Right renal cortex interstitium (tissue), 3 donors: ENCODE measurements around the gene ADAMTSL2. TPM values are rescaled to one million over a fixed set of nuclear protein-coding genes. Genes with fewer than 3 reads are reported as not detected.

Experiments used
- DNase-seq, 3 donors: peaks; one replicate each; pipeline ENCODE4 v3.0.0-alpha.2; 2013; ENCODE audit warnings: low read depth in 3 of 3, low spot score in 2 of 3
- polyA plus RNA-seq, 3 donors: library from polyadenylated mRNA; unstranded; fragments of 120-200 nt; gene quantifications; one replicate each; pipeline ENCODE4 v1.2.1, GENCODE V29; 2013; ENCODE audit not compliant: insufficient read length in 3 of 3

ADAMTSL2 gene
- polyA plus RNA-seq, 3 donors, result 1.3 to 1.4 (median 1.3) TPM

DNA sequence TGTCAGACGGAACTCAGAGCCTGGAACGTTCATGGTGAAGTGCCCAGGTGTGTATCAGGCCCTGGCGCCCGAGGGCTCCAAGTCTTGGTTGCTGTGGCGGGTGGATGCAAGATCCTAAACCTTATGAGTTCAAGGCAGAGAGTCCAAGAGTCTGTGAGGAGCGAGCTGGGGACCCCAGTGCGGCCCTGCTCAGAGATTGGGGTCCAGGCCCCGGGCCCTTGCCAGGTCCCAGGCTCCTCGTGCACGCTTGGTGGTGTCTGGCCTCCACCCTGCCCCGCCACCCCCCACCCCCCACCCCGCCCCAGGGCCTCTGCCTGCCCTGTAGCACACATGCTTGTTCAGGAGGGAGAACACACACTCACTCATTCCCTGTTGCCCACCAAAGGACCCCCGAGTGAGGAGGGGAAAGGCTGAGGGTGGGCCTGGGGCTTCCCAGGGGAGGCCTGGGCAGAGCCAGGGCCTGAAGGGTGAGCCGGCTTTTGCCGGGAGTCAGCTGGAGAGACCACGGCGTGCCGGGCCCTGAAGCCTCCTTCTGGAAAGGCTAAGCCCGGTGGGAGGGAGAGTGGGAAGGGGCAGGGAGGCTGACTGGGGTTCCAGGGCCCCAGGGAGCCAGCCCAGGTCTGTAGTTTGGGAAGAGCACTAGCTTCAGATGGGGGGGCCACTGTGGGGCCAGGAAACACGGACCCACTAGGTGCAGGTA, 37.5 kb downstream of the ADAMTSL2 start:
- no peak for DNase-seq

DNA sequence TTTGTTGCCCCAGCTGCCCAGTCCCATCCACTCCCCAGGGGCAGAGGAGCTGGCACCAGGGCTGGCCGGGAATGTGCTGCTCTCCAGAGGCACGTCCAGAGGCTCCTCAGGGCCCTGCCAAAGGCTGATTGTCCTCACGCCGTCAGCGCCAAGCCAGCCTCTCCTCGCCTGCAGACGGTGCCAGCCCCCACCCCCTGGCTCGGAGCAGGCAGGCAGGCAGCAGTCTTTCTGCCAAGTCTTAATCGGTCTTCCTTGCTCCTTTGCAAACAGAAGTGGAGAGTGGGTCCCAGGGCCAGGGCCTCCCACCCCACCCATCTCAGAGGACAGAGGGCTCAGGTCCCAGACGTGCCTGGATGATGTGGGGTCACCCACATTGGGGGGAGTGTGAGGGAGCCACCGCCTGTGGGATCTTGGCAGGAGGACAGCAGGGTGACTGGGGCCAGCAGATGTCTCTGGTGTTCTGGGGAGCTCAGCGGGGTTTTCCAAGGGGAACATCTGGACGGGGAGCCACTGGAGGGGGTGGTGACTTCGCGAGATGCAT, 38.4 kb downstream of the ADAMTSL2 start:
- no peak for DNase-seq

DNA sequence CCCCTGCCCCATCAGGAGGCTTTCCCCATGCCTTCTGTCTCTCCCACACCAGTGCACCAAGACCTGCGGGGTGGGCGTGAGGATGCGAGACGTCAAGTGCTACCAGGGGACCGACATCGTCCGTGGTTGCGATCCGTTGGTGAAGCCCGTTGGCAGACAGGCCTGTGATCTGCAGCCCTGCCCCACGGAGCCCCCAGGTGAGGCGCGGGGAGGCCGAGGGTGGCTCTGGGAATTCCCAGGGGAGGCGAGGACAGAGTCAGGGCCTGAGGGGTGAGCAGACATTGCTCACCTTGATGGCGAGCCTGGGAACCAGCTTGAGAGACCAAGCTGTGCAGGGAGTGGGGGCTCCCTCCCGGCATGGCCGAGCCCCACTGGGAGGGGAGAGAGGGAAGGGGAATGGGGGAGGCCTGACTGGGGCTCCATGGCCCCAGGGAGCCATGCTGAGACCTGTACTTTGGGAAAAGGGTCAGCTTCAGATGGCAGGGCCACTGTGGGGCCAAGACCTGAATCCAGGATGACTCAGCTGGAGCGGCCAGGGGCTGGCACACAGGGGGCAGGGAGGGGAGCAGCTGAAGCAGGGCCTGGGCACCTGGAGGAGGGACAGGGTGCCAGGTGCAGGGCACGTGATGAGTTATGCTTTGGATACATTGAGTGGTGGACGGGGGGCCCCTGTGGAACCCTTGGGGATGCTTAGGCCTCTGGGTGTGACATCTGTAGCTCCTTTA, 39.4 kb downstream of the ADAMTSL2 start:
- no peak for DNase-seq

DNA sequence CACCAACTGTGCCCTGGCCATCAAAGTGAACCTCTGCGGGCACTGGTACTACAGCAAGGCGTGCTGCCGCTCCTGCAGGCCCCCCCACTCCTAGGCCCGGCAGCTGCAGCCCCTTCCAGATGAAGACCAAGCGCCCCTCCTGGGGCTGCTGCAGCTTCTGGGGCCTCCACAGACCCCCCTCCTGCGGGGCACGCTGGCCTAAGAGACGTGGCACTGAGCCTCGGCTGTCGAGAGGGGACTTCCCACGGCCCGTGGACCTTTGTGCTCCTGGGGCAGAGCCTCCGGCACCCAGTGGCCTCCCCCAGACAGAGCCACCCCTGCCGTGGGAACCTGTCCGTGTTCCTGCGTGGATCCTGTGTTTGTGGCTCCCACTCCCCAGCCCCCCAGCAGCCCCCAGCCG, 40.3 kb downstream of the ADAMTSL2 start:
- DNase-seq, result no peak

DNA sequence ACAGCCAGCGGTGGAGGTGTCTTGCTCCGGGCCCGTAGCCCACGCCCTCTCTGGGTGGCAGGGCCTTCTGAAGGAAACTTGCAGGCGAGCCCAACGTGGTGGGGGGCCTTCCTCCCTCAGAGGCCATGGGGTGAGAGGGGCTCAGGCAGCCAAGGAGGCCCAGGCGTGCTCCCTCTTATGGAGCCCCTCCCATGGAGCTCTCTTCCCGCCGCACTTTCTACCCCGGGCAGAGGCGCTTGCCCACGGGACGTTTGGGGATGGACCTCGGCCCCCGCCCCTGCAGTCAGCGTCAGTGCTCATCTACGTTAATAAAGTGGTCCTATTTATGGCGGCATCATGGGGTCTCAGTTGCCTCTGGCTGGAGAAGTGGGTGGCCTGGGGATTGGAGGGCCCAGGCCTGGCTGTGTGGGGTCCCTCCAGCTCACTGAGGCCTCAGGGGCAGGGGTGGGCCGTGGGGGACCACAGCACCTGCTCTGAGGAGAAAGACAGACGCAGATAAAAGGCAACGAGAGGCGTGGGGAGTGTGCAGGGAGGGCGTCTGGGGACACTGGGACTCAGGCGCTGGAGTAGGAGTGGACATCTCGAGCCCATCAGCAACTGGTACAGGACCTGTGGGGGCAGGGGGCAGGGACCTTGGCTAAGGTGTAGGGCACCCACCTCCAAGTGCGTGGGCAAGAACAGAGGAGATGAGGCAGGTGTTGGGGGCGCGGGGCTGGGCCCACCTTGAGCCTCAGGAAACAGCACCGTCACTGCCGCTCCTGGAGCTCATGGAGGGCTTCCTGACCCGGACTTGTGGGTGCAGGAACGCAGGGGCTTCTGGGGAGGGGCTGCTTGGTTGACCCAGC, 40.9 kb downstream of the ADAMTSL2 start:
- no peak for DNase-seq

DNA sequence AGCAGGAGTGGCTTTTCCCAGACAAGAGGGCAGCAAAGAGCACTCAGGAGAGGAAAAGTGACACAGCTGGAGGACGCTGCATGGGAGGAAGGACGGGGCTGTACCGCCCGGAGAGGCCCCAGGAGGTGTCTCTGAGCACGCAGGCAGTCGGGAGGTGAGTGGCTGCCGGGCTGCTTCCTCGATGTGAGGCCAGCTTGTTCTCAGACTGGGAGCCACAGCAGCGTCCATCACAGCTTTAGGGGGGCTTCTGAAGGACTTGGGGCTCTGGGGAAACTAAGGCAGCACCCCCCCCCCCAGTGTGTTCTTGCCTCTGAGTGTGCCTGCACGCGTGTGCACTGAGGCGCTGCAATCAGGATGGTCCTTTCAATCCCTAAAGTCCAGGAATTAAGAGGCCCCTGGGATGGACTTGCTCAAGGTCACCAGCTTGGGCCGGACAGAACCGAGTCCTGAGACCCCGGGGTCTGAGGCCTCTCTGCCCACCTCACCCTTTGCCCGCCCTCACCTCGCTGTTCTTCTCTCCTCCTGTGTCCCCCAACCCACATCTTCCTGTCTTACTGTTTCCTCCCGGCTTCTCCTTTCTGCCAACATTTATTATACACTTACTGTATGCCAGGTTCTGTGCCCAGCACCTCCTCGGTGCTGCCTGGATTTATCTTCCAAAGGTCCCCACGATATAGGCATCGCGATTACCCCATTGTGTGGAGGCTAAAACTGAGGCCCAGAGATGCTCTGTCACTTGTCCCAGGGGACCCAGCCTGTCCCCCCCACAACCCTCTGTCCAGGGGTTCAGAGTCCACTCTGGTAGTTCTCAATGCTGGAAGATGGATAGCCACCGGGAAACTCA, 41.7 kb downstream of the ADAMTSL2 start:
- no peak for DNase-seq

DNA sequence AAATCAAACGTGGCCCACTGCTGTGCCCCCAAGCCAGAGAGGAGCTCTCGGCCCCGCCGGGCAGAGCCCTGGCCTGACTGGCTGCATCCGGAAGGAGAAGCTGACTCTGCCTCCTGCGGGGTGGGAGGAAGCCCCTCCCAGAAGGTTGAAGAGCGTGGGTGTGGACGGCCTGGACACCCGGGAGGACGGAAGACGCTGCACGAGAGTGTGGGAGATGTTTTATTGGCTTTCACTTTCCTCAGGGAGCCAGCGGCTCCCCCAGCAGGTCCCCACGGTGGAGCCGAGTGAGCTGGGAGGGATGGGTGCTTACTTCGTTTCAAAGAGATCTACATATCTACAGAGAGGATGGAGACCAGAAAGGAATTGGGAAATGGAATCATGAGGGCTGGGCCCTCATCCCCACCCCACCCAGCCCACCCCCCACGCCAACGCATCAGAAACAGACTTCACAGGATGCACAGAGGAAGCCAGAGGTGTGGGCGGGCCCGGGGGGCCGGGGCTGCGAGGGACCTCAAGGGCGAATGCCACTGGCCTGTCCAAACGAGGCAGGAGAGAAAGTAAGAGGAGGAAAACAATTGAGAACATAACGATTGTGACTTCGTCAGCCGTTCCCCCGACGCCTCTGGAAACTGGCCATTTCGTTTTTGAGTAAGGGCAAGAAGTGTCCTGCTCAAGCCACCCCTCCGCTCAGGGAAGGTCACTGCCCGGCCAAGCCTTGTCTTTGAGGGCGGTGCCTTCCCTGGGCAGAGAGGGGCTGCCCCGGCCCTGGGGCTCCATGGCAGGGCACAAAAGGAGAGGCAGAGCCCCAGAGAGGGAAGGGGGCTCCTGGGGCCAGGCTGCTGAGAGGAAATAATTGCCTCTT, 42.6 kb downstream of the ADAMTSL2 start:
- no peak for DNase-seq

DNA sequence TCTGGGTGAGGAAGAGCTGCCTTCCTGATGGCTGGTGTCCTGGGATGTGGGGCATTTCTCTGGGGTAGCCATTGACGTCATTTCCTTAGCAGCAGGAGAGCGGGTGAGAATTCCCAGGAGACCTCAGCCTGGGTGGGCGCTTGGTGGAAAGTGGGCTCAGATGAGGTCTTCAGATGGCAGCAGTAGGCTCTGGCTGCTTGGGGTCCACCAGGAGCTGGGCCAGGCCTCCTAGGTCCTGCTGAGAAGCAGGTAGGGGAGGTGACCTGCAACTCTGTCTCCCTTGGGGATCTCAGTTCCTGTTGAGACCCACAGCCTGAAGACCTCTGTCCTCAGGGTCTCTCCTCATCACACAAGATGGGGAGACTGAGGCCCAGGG, 43.2 kb downstream of the ADAMTSL2 start:
- no peak for DNase-seq

DNA sequence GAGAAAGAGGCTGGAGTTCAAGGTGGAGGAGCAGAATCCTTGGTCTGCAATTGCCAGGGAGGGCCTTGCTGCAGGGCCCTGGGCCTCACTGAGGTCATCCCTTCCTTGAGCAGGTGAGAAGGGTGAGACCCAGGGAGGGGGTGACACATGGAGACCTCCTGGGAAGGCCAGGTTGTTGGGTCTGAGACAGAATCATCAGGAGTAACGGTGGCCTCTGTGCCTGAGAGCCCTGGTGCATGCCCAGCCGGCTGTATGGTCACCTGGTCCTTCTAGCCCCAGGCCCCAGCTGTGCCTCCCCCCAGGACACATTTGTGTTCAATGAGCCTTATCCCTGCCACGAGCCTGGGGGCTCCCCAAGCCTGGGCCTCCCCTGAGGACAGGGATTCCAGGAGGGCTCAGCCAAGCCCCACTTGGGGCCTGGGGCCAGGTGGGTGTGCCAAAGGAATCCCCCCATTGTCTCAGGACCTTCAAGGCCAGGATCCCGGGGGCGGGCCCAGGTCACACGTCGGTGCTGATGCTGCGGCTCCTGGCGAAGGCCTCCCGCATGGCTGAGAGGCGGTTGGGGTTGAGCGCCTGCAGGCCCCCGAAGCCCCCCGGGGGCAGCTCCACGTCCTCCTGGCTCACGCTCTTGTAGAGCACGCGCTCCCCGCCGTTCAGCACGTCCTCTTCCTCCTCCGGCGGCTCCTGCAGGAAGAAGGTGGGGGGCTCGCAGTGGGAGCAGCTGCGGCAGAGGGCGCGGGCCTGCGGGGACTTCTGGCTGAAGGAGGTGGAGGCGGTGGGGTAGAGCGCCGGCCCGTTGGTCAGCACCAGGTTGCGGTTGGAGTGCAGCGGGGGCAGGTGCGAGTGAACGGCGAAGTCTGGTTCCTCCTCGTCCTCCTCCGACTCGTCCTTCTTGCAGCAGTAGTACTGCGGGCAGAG, 44.3 kb downstream of the ADAMTSL2 start:
- DNase-seq, result no peak

DNA sequence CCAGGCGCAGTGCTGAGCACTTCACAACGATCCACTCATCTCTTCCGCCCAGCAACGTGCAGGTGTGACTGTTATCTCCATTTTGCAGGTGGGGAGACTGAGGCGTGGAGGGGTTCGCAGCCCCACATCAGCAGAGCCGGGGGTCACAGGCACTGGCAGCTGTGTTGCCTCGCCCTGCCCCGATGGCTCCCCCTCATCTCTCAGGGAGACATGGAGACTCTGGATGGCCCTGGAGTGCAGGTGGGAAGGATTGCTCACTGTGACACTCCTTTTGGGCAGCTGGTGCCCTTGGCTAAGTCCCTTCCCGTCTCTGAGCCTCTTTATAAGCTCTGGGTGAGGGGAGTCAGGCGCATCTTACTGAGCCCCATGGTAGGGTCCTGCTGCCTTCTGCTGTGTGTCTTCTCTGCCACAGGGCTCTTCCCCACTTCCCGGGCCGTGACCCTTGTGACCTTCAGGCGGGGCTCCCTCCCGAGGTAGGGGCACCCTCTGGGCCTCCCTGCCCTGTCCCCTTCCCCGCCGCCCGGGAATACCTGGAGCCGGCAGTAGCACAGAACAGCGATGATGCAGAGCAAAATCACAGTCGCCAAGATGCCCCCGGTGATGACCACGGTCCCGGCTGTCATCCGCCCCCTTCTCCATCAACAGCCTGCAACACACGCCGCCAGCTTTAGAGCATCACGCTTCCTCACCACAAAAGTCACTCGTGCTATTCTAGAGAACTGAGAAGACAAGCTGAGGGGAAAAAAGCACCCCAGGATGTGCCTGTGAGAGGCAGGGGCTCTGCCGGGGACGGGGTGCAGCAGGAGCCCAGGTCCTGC, 45.3 kb downstream of the ADAMTSL2 start:
- DNase-seq, result no peak

DNA sequence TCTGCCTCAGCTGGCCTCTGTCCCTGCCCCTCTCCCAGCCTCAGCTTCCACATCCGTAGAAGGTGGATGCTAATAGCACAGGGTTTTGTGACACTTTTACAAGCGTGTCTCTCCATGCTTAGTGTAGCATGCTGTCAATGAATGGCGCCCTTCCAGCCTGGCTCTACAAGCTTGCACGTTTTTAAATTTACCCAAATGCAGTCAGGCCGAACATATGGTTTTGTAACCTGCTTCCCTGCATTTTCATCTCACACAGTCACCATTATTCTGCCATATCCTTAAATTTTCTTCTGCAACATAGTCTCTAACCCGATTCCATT, 45.9 kb downstream of the ADAMTSL2 start:
- no peak for DNase-seq

DNA sequence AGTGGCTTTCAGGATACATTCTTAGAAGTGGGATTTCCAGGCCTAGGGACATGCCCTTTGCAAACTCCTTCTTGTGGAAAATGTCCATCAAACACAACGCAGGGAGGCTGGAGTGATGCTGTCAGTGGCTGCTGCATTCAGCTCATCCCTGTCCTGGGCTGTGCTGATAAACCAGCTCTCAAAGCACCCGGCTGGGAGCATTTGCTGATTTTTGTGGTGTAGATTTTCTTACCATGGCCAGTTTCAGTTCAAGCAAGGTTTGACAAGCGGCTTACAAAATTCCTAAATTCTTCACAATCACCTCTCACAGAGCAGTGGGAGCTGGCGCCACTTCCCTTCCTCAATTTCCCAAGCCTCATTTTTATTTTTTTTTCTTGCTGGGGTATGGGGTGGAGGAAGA, 46.5 kb downstream of the ADAMTSL2 start:
- no peak for DNase-seq

DNA sequence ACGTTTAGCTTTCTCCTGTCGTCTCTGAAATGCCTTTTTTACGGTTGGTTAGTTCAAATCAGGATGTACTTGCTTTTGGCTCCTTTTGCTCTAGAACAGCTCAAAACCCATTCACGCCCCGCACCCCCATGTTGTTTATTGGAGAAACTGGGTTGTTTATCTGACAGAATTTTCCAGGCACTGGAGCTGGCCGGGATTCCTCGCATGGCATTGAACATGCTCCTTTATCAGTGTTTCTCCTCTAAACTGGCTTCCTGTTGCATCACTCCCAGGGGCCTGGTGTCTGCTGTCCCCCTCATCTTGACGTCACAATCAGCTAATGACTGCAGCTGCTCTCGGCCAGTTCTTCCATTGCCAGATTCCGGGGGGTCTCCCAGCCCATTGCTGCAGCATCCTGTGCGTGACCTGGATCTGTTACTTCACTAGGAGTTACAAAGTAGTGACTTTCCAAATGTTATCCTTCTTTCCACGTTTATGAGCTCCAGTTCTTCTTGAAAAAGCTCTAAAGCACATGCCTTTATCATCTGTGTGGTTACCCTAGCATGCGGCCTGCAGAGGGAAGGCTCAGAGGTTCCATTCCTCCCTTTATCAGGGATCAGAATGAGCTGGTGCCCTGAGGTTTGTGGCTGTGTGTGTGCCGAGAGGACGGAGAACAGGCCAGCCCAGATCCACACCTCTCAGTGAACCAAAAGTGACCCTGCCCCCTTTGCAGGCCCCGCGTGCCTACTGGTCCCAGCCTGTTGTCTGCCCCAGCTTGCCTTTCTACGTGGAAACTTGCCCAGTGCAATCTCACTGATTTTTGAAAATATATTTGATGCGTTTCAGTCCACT, 47.2 kb downstream of the ADAMTSL2 start:
- no peak for DNase-seq

DNA sequence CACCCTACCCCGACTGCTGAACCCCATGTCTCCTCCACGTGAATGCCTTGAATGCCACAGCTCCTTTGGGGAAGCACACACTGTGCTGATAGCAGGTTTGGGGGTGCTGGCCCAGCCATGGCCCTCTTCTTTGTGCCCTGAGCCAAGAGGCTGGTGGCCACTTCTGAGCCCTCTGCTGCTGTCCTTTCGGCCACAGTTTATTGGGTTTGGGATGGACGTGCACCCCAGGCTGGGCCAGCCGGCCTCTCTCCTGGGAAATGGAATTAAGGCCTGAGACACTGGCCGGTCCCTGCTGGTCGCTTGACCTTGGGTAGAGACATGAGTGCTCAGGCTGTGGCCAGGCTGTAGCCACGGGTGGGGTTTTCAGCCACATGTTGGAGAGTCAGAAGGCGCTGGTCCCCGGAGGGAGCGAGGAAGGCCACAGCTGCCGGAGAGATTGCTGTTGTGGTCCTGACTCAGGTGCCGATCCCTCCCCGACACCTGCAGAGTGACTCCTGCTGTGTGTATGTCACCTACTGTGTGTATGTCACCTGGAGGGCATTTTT, 48.1 kb downstream of the ADAMTSL2 start:
- no peak for DNase-seq

DNA sequence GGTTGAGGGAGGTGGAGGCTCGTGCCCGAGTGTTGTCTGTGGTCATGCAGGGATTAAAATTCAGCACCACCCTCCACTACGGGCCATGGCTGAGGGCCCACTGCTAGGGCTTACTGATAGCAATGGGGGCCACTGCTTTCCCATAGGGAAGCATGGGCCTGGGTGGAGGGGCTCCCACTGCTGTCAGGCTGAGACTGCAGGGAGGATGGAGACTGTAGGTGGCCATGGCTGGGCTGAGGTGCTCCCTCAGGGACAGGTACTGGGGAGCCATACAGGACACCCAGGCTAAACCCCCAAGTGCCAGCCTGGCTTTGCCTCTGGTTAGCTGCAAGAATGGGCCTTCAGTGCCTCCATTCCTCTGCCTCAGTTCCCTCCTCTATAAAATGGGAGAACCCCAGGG, 48.6 kb downstream of the ADAMTSL2 start:
- no peak for DNase-seq

DNA sequence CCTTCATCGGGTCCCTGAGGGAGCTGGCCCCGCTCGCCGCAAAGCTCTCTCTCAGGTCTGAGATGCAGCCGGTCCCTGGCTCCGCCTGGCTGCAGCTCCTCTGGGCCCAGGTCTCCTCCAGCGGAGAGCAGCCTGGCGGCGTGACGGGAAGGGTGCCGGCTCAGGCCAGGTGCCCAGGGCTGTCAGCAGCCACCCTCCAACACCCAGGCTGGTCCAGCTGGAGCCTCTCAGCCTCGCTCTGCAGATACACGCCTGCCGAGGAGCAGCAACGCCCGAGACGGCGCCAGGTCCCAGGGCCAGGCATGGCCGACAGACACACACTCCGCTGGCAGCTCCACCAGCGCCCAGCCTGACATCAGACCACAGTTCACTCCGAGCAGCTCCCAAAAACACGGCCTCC, 49.1 kb downstream of the ADAMTSL2 start:
- DNase-seq, result no peak

DNA sequence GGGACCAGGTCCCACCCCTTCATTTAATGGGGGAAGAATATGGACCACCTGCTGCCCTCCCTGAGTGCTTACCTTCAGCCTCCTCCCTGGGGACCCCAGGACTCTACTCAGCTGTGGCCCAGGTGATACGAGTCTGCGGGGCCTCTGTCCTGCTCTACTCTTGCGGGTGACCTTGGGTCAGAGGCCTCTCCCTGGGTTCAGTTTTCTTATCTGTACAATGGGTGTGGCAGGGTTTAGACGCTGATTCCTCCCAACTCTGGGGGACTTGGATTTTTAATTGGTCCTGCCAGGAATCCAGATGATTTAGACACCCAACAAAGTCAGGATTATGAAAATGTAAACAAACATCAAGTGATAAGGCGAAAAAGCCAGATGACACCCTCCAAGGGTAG, 49.7 kb downstream of the ADAMTSL2 start:
- no peak for DNase-seq
